ENCODE data around the gene CFAP65.

The CFAP65 gene

GRCh38 chr2:219041252-219041651, at the start of gene CFAP65:
TSS of gene CFAP65 (minus strand) at chr2:219041516. CDS start at chr2:219039048, 2,468 bp downstream.
- peak; percentile 31 to 46 (median 37) for DNase-seq

GRCh38 chr2:219090436-219091299, 49.4 kb upstream of the CFAP65 start:
- no peak for DNase-seq

- DNase-seq: no peak
Measured at GRCh38 chr2:219089330-219089729, 48.0 kb upstream of the CFAP65 start.

GRCh38 chr2:219087848-219088247, 46.5 kb upstream of the CFAP65 start:
- peak in 1 of 3 donors; percentile 30 for DNase-seq

- DNase-seq: no peak
Measured at GRCh38 chr2:219087361-219087760, 46.0 kb upstream of the CFAP65 start.

- peak; percentile 30 to 56 (median 38) for DNase-seq
Measured at GRCh38 chr2:219086196-219086595, 44.9 kb upstream of the CFAP65 start.

- no peak for DNase-seq
Measured at GRCh38 chr2:219084791-219085190, 43.5 kb upstream of the CFAP65 start.

- no peak for DNase-seq
Measured at GRCh38 chr2:219082332-219082958, 41.1 kb upstream of the CFAP65 start.

GRCh38 chr2:219081701-219082331, 40.5 kb upstream of the CFAP65 start:
- peak; percentile 27 to 49 (median 41) for DNase-seq

- no peak for DNase-seq
Measured at GRCh38 chr2:219081096-219081495, 39.8 kb upstream of the CFAP65 start.

GRCh38 chr2:219079417-219079816, 38.1 kb upstream of the CFAP65 start:
- DNase-seq: peak in 1 of 3 donors; percentile 17

- no peak for DNase-seq
Measured at GRCh38 chr2:219078951-219079350, 37.6 kb upstream of the CFAP65 start.

GRCh38 chr2:219078126-219078525, 36.8 kb upstream of the CFAP65 start:
- peak in 1 of 3 donors; percentile 26 for DNase-seq

- peak; percentile 27 to 40 (median 38) for DNase-seq
Measured at GRCh38 chr2:219076253-219076652, 34.9 kb upstream of the CFAP65 start.

GRCh38 chr2:219073413-219074129, 32.3 kb upstream of the CFAP65 start:
- peak; percentile 85 to 92 (median 91) for DNase-seq

GRCh38 chr2:219072741-219073250, 31.5 kb upstream of the CFAP65 start:
- no peak for DNase-seq

- no peak for DNase-seq
Measured at GRCh38 chr2:219071131-219071816, 30.0 kb upstream of the CFAP65 start.

- no peak for DNase-seq
Measured at GRCh38 chr2:219065484-219065883, 24.2 kb upstream of the CFAP65 start.

GRCh38 chr2:219062081-219062480, 20.8 kb upstream of the CFAP65 start:
- no peak for DNase-seq

GRCh38 chr2:219060821-219061791, 19.8 kb upstream of the CFAP65 start, which contains the start of gene IHH:
TSS of gene IHH (minus strand) at chr2:219060921. CDS start at chr2:219060467, 454 bp downstream.
- DNase-seq: peak in 2 of 3 donors; percentile 14 to 53

All from suppressor macrophage treated with lipopolysaccharide for 1 hour (primary cell).